ENCODE results near the gene DPEP1. TPM values are rescaled to one million over a fixed set of nuclear protein-coding genes. Genes with fewer than 3 reads are reported as not detected.

Gene DPEP1
- total and polyA plus RNA-seq, 2 donors from 2014 or later = 24.2 to 433 TPM

DNA sequence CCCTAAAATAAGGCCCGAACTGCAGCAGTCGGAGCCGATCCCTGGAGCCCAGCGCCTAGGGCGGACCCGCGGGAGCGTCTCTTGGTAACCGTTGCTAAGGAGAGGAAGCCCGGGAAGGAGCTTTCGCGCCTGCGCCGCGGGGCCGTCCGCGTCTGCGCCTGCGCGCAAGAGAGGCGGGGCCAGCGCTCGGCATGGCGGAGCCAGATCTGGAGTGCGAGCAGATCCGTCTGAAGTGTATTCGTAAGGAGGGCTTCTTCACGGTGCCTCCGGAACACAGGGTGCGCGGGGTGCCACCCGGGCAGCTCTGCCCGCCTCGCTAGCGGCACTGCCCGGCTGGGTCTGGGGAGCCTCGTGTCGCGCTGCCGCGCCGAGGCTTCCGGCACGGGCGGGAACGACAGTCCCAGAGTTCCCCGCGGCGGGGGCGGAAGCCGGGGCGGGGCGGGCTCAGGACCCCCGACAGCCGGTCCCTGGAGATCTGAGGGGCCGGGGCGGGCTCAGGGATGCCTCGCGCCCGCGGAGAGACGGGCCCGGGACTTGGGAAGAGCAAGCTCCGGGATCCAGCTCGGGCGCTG, 73.2 kb downstream of the DPEP1 start, which contains the start of gene CDK10:
TSS of gene CDK10 (plus strand) at position 170 of the 572 bp plus-strand sequence. CDS start at position 192, 22 bp downstream.
- DNase-seq (peak; percentile 93 to 97 (median 95)), FAIRE-seq (no peak)
- Histone ChIP-seq H3K9me3 (ENCODE audit: control insufficient read depth in 2 of 3, insufficient read depth in 1 of 3, low read length in 3 of 3) (no peaks in the 10 kb centered on the region), H3K9ac (ENCODE audit: low read length in 3 of 3) (peak within 1 kb of the TSS; percentile 25 to 61 (median 49)), H3K27me3 (ENCODE audit: control insufficient read depth, insufficient read depth, low read length) (no peaks in the 10 kb centered on the region), H3K4me3 (ENCODE audit: low read length in 3 of 3) (peak within 1 kb of the TSS; percentile 61 to 85 (median 77)), H3K27ac (ENCODE audit: low read depth in 2 of 2, low read length in 2 of 2) (peak within 1 kb of the TSS; percentile 81 to 95), H3K36me3 (ENCODE audit: control insufficient read depth in 2 of 3, insufficient read depth in 3 of 3, low read length in 3 of 3) (peaks cover 3 to 17% (median 17%) of the 10 kb centered on the region in 3 donors), H3K4me1 (ENCODE audit: control insufficient read depth in 2 of 3, insufficient read depth in 2 of 3, low read depth in 1 of 3, low read length in 3 of 3) (peaks cover 0 to 12% (median 5%) of the 10 kb centered on the region in 3 donors)
- no peak for TF ChIP-seq CTCF (IDR thresholded peaks at IDR 0.05; ENCODE audit: borderline replicate concordance, extremely low read depth, insufficient read depth)
- intact Hi-C loops (cut with DNase I) = no loop called here

DNA sequence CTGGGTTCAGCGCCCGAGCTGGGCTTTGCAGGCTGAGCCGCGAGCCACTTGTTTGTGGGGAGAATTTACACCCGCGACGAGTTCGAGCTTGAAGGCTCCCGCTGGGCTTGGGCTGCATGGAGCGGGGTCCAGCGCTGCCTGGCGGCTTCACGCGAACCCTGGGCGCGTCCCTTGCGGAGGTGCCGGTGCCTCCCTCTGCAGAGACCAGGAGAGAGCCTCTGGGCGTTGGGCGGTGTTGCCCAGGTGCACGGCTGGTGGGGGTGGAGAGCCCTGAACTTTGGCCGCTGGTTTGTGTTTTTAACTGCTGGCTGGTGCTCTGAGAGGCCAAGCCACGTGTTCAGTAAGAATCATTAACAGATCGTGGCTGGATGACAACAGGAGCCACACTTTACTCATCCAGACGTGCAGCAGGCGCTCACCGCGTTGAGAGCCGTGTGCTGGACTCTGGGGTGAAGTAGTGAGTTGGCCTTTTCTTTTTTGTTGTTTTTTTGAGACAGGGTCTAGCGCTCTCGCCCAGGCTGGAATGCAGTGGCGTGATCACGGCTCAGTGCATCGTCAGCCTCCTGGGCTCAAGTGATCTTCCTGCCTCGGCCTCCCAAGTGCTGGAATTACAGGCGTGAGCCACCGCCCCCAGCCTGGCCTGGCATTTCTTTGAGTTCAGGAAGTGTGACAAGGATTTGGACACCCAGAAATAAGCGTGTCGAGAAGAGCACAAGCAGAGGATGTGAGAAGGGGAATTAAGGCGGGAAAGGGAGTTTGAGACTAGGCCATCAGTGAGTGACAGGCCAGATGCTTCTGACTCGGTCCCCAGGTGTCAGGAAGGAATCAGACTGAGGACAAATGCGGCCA, 73.9 kb downstream of the DPEP1 start:
- peaks cover 3 to 24% (median 18%) of the 10 kb centered on the region in 3 donors for H3K36me3 ChIP-seq (ENCODE audit: control insufficient read depth in 2 of 3, insufficient read depth in 3 of 3, low read length in 3 of 3)
- intact Hi-C loops (cut with DNase I) = no loop called here
- TF ChIP-seq CTCF (IDR thresholded peaks at IDR 0.05; ENCODE audit: borderline replicate concordance, extremely low read depth, insufficient read depth) = no peak
- H3K4me3 ChIP-seq (ENCODE audit: low read length in 3 of 3) = peak overlapping the region; percentile 54 to 85 (median 61)
- no peak for FAIRE-seq
- H3K27me3 ChIP-seq (ENCODE audit: control insufficient read depth, insufficient read depth, low read length) = no peaks in the 10 kb centered on the region
- H3K9ac ChIP-seq (ENCODE audit: low read length in 3 of 3) = peak overlapping the region; percentile 25 to 61 (median 39)
- H3K27ac ChIP-seq (ENCODE audit: low read depth in 2 of 2, low read length in 2 of 2) = peak overlapping the region; percentile 81 to 95
- DNase-seq = peak; percentile 74 to 87 (median 83)
- H3K9me3 ChIP-seq (ENCODE audit: control insufficient read depth in 2 of 3, insufficient read depth in 1 of 3, low read length in 3 of 3) = no peaks in the 10 kb centered on the region
- peaks cover 0 to 12% (median 5%) of the 10 kb centered on the region in 3 donors for H3K4me1 ChIP-seq (ENCODE audit: control insufficient read depth in 2 of 3, insufficient read depth in 2 of 3, low read depth in 1 of 3, low read length in 3 of 3)

Other genes starting within 250 kb of the DPEP1 start
- gene ANKRD11, start 123.1 kb upstream of the DPEP1 start, total RNA-seq = 154 TPM
- 36.2 TPM for gene ANKRD11, start 123.1 kb upstream of the DPEP1 start, polyA plus RNA-seq (ENCODE audit: insufficient read depth, low read depth, low replicate concordance)
- gene SPG7, start 105.2 kb upstream of the DPEP1 start, total RNA-seq = 108 TPM
- 71.0 TPM for gene SPG7, start 105.2 kb upstream of the DPEP1 start, polyA plus RNA-seq (ENCODE audit: insufficient read depth, low read depth, low replicate concordance)
- 1,694 TPM for gene RPL13, start 53.0 kb upstream of the DPEP1 start, total RNA-seq
- 3,146 TPM for gene RPL13, start 53.0 kb upstream of the DPEP1 start, polyA plus RNA-seq (ENCODE audit: insufficient read depth, low read depth, low replicate concordance)
- gene CPNE7, start 37.9 kb upstream of the DPEP1 start, total RNA-seq = 13.7 TPM
- 1.5 TPM for gene CPNE7, start 37.9 kb upstream of the DPEP1 start, polyA plus RNA-seq (ENCODE audit: insufficient read depth, low read depth, low replicate concordance)
- 96.1 TPM for gene CHMP1A, start 44.1 kb downstream of the DPEP1 start, total RNA-seq
- 71.3 TPM for gene CHMP1A, start 44.1 kb downstream of the DPEP1 start, polyA plus RNA-seq (ENCODE audit: insufficient read depth, low read depth, low replicate concordance)
- gene SPATA33, start 44.2 kb downstream of the DPEP1 start, total RNA-seq = 16.3 TPM
- gene SPATA33, start 44.2 kb downstream of the DPEP1 start, polyA plus RNA-seq (ENCODE audit: insufficient read depth, low read depth, low replicate concordance) = 13.4 TPM
- gene CDK10, start 73.0 kb downstream of the DPEP1 start, total RNA-seq = 118 TPM
- gene CDK10, start 73.0 kb downstream of the DPEP1 start, polyA plus RNA-seq (ENCODE audit: insufficient read depth, low read depth, low replicate concordance) = 82.6 TPM
- 15.1 TPM for gene SPATA2L, start 88.1 kb downstream of the DPEP1 start, total RNA-seq
- 12.6 TPM for gene SPATA2L, start 88.1 kb downstream of the DPEP1 start, polyA plus RNA-seq (ENCODE audit: insufficient read depth, low read depth, low replicate concordance)
- 24.4 TPM for gene VPS9D1, start 107.3 kb downstream of the DPEP1 start, total RNA-seq
- gene VPS9D1, start 107.3 kb downstream of the DPEP1 start, polyA plus RNA-seq (ENCODE audit: insufficient read depth, low read depth, low replicate concordance) = 18.3 TPM
- 35.4 TPM for gene ZNF276, start 107.9 kb downstream of the DPEP1 start, total RNA-seq
- 16.4 TPM for gene ZNF276, start 107.9 kb downstream of the DPEP1 start, polyA plus RNA-seq (ENCODE audit: insufficient read depth, low read depth, low replicate concordance)
- gene FANCA, start 203.0 kb downstream of the DPEP1 start, total RNA-seq = 8.9 TPM
- gene FANCA, start 203.0 kb downstream of the DPEP1 start, polyA plus RNA-seq (ENCODE audit: insufficient read depth, low read depth, low replicate concordance) = 2.2 TPM
- 6.5 TPM for gene SPIRE2, start 214.8 kb downstream of the DPEP1 start, total RNA-seq
- 2.9 TPM for gene SPIRE2, start 214.8 kb downstream of the DPEP1 start, polyA plus RNA-seq (ENCODE audit: insufficient read depth, low read depth, low replicate concordance)